HepG2 (cell line): ENCODE measurements around the gene LYPLA2. TPM values are rescaled to one million over a fixed set of nuclear protein-coding genes. Genes with fewer than 3 reads are reported as not detected.

Experiments used
- CEBPB ChIP-seq: IDR thresholded peaks from 2 replicates; pipeline ENCODE4 v1.6.1; 2011; ENCODE audit warnings: low read depth, low read length, improper control_type of control experiment, borderline replicate concordance
- DZIP1 ChIP-seq: sonication (generic); formaldehyde crosslinking; IDR thresholded peaks from 2 replicates; pipeline ENCODE4 v1.5.0; 2020; ENCODE audit warnings: mild to moderate bottlenecking, missing genetic modification reagents
- MLXIP ChIP-seq: sonication (generic); formaldehyde crosslinking; IDR thresholded peaks from 2 replicates; pipeline ENCODE4 v1.9.0; 2021; ENCODE audit warnings: missing genetic modification reagents, borderline replicate concordance
- PCBP2 ChIP-seq: fragments of 200-400 bp; formaldehyde crosslinking; optimal IDR thresholded peaks from 2 replicates; pipeline ENCODE3; 2018; ENCODE audit warnings: low read length, low read depth; ENCODE audit not compliant: poor library complexity, severe bottlenecking
- PLRG1 ChIP-seq: fragments of 450-650 bp; conservative IDR thresholded peaks from 2 replicates; pipeline ENCODE4 v1.6.1; 2016
- TERF1 ChIP-seq: sonication (generic); formaldehyde crosslinking; IDR thresholded peaks from 2 replicates; pipeline ENCODE4 v1.8.0; 2022; ENCODE audit warnings: mild to moderate bottlenecking, missing genetic modification reagents, moderate library complexity
- TRIM24 ChIP-seq: sonication (generic); formaldehyde crosslinking; IDR thresholded peaks from 2 replicates; pipeline ENCODE4 v1.8.0; 2022; ENCODE audit warnings: mild to moderate bottlenecking, missing genetic modification reagents
- ZBTB14 ChIP-seq: sonication (generic); formaldehyde crosslinking; IDR thresholded peaks from 2 replicates; pipeline ENCODE4 v1.4.0; 2020; ENCODE audit warnings: missing genetic modification reagents
- ZNF12 ChIP-seq: sonication (generic); formaldehyde crosslinking; IDR thresholded peaks from 2 replicates; pipeline ENCODE4 v1.5.0; 2020; ENCODE audit warnings: missing genetic modification reagents
- ZNF407 ChIP-seq: sonication (generic); formaldehyde crosslinking; IDR thresholded peaks from one replicate; pipeline ENCODE4 v1.5.1; 2020; ENCODE audit warnings: mild to moderate bottlenecking, missing genetic modification reagents; ENCODE audit errors: not compliant biosample characterization
- ZNF639 ChIP-seq: conservative IDR thresholded peaks from 2 replicates; pipeline ENCODE4 v1.6.1; 2018; ENCODE audit warnings: missing genetic modification reagents
- polyA plus RNA-seq, 8 experiments: library from polyadenylated mRNA; depleted of rRNA in 3 of 8; stranded (reverse) in 7 of 8; unstranded in 1 of 8; fragments of >200 nt; fragmentation: Illumina TruSeq in 4 of 8; extraction: Trizol in 4 of 8; gene quantifications; 2 replicates each; pipeline versions ENCODE4 v1.2.1 to v1.2.3, GENCODE V29; 2011 to 2016; ENCODE audit warnings: low read depth in 4 of 8, missing spikeins in 1 of 8, mixed read lengths in 1 of 8; ENCODE audit not compliant: insufficient read depth in 1 of 8
- total RNA-seq, 5 experiments: library from RNA; depleted of rRNA; stranded (reverse); fragments of >200 nt; fragmentation: Illumina TruSeq; extraction: Trizol; gene quantifications; 2 replicates each; pipeline ENCODE4 v1.2.3, GENCODE V29; 2016; ENCODE audit warnings: low read depth in 1 of 5

Gene LYPLA2
- total and polyA plus RNA-seq, 2 of the 13 experiments (the other 11 are each of a cell fraction or from before 2014, with no cell fraction given), result 72.1 to 73.2 TPM

GRCh38 chr1:23809751-23810171 lies 18.8 kb downstream of the LYPLA2 start (continued):
- no peak for TF ChIP-seq CEBPB
- no peak for TF ChIP-seq ZNF407 (CRISPR knock-in tag)
- no peak for TF ChIP-seq TRIM24 (CRISPR knock-in tag)
- TF ChIP-seq DZIP1 (CRISPR knock-in tag), result no peak
- TF ChIP-seq PCBP2, result no peak
- no peak for TF ChIP-seq ZNF12 (CRISPR knock-in tag)
- no peak for TF ChIP-seq ZBTB14 (CRISPR knock-in tag)
- no peak for TF ChIP-seq TERF1 (CRISPR knock-in tag)
- no peak for TF ChIP-seq MLXIP (CRISPR knock-in tag)
- TF ChIP-seq PLRG1, result no peak
- no peak for TF ChIP-seq ZNF639 (CRISPR knock-in tag)
